T-helper 9 cell (primary cell): ENCODE measurements around the gene CCDC187.

ENCODE experiments used
- DNase-seq: peaks from one replicate; pipeline ENCODE4 v3.0.0-alpha.2; 2020

The CCDC187 gene

GRCh38 chr9:136222166-136222905 lies 81.6 kb downstream of the CCDC187 start:
- no peak for DNase-seq

GRCh38 chr9:136220017-136220729 lies 83.7 kb downstream of the CCDC187 start:
- DNase-seq = peak; percentile 32

- no peak for DNase-seq
Observed at GRCh38 chr9:136219276-136219675, 84.6 kb downstream of the CCDC187 start.

- DNase-seq = no peak
Observed at GRCh38 chr9:136218673-136219072, 85.2 kb downstream of the CCDC187 start.

- DNase-seq = no peak
Observed at GRCh38 chr9:136218271-136218670, 85.6 kb downstream of the CCDC187 start.

GRCh38 chr9:136216541-136217244 lies 87.2 kb downstream of the CCDC187 start:
- DNase-seq = no peak

- DNase-seq = no peak
Observed at GRCh38 chr9:136213733-136214132, 90.2 kb downstream of the CCDC187 start.

- no peak for DNase-seq
Observed at GRCh38 chr9:136212345-136212950, 91.4 kb downstream of the CCDC187 start.

- no peak for DNase-seq
Observed at GRCh38 chr9:136211441-136212344, 92.2 kb downstream of the CCDC187 start.

- DNase-seq = no peak
Observed at GRCh38 chr9:136211006-136211405, 92.9 kb downstream of the CCDC187 start.

GRCh38 chr9:136210276-136210675 lies 93.6 kb downstream of the CCDC187 start:
- no peak for DNase-seq

- no peak for DNase-seq
Observed at GRCh38 chr9:136209786-136210185, 94.1 kb downstream of the CCDC187 start.

- no peak for DNase-seq
Observed at GRCh38 chr9:136209232-136209631, 94.7 kb downstream of the CCDC187 start.

- no peak for DNase-seq
Observed at GRCh38 chr9:136208675-136209074, 95.2 kb downstream of the CCDC187 start.

GRCh38 chr9:136207616-136208015 lies 96.3 kb downstream of the CCDC187 start:
- DNase-seq = no peak

- DNase-seq = no peak
Observed at GRCh38 chr9:136206602-136207275, 97.2 kb downstream of the CCDC187 start.

- DNase-seq = no peak
Observed at GRCh38 chr9:136205707-136205992, 98.2 kb downstream of the CCDC187 start.

GRCh38 chr9:136204838-136205706 lies 98.8 kb downstream of the CCDC187 start, which contains the start of gene LHX3:
LHX3 (minus strand) TSS chr9:136205128; CDS start chr9:136205012, 116 bp downstream.
- DNase-seq = peak; percentile 21

- no peak for DNase-seq
Observed at GRCh38 chr9:136204145-136204805, 99.6 kb downstream of the CCDC187 start.
